Suprapubic skin (tissue), 4 donors: ENCODE data around the gene PRSS56. TPM values are rescaled to one million over a fixed set of nuclear protein-coding genes. Genes with fewer than 3 reads are reported as not detected.

Experiments
- DNase-seq, 2 donors: peaks; one replicate each; pipeline ENCODE4 v3.0.0-alpha.2; 2019; ENCODE audit warnings: low spot score in 2 of 2
- H3K27ac ChIP-seq: fragments of 200-600 bp; sonication (generic); one replicate; pipeline ENCODE4 v1.5.1; 2019
- H3K27me3 ChIP-seq: fragments of 200-600 bp; sonication (generic); one replicate; pipeline ENCODE4 v1.5.1; 2019
- H3K36me3 ChIP-seq: fragments of 200-600 bp; sonication (generic); one replicate; pipeline ENCODE4 v1.5.1; 2019
- H3K4me1 ChIP-seq: fragments of 200-600 bp; sonication (generic); one replicate; pipeline ENCODE4 v1.5.1; 2019
- H3K4me3 ChIP-seq: fragments of 200-600 bp; sonication (generic); one replicate; pipeline ENCODE4 v1.5.1; 2019; ENCODE audit warnings: mild to moderate bottlenecking
- H3K9me3 ChIP-seq: fragments of 200-600 bp; sonication (generic); one replicate; pipeline ENCODE4 v1.5.1; 2019
- EP300 ChIP-seq: sonication (generic); formaldehyde crosslinking; IDR thresholded peaks from one replicate; pipeline ENCODE4 v1.6.1; 2017; ENCODE audit warnings: antibody characterized with exemption
- POLR2A ChIP-seq, 2 donors: fragments of 450-650 bp; IDR thresholded peaks; one replicate each; pipeline ENCODE4 v1.6.1; 2017; ENCODE audit warnings: antibody characterized with exemption in 2 of 2, mild to moderate bottlenecking in 2 of 2, moderate library complexity in 2 of 2
- POLR2AphosphoS5 ChIP-seq, 3 donors: sonication (generic); formaldehyde crosslinking; IDR thresholded peaks; one replicate each; pipeline ENCODE4 v1.6.1; 2017; ENCODE audit warnings: antibody characterized with exemption in 3 of 3
- WGBS: methylation state at CpG from one replicate; pipeline ENCODE4 v1.1.5; 2018; 5-methylcytosine and 5-hydroxymethylcytosine counted together
- total RNA-seq, 4 donors: library from RNA; depleted of rRNA; stranded (reverse); fragments of >200 nt; gene quantifications; one replicate each; pipeline ENCODE4 v1.1.0, GENCODE V29; 2016
- TF ChIP-seq, protein P1 (sequence below), 2 donors: fragments of 200-600 bp in 1 of 2; fragments of 450-650 bp in 1 of 2; sonication (generic) in 1 of 2; IDR thresholded peaks; one replicate each; pipeline ENCODE4 v1.5.1; 2016 to 2019; ENCODE audit warnings: antibody characterized with exemption in 2 of 2, mild to moderate bottlenecking in 1 of 2, moderate library complexity in 1 of 2

Gene PRSS56
- total RNA-seq, 4 donors from 2014 or later, result not detected

DNA sequence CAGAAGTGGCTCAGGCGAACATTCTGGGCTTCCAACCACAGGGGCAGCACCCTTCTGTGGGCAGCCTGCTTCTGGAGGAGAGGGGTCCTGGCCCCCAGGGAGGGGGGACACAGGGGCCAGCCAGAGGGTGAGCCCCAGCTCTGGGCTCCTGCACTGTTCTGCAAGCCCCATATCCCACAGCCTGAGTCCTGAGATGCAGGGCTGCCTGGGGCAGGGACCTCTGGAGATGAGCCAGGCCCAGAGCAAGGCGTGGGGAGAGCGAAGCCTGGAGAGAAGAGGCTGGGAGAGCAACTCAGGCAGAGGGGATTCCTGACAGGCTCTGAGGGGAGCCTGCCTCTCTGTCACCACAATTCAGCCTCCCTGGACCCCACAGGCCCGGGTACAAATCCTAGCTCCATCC, 13.5 kb upstream of the PRSS56 start:
- Histone ChIP-seq H3K9me3 (no peaks in the 10 kb centered on the region), H3K4me3 (no peak overlapping the region), H3K36me3 (no peaks in the 10 kb centered on the region), H3K4me1 (peaks cover 19% of the 10 kb centered on the region), H3K27ac (no peak overlapping the region), H3K27me3 (peaks cover 77% of the 10 kb centered on the region)
- TF ChIP-seq EP300 (no peak), POLR2A (IDR thresholded peaks at IDR 0.05) (no peak), POLR2AphosphoS5 (IDR thresholded peaks at IDR 0.05) (no peak)
- TF ChIP-seq, protein P1, sequence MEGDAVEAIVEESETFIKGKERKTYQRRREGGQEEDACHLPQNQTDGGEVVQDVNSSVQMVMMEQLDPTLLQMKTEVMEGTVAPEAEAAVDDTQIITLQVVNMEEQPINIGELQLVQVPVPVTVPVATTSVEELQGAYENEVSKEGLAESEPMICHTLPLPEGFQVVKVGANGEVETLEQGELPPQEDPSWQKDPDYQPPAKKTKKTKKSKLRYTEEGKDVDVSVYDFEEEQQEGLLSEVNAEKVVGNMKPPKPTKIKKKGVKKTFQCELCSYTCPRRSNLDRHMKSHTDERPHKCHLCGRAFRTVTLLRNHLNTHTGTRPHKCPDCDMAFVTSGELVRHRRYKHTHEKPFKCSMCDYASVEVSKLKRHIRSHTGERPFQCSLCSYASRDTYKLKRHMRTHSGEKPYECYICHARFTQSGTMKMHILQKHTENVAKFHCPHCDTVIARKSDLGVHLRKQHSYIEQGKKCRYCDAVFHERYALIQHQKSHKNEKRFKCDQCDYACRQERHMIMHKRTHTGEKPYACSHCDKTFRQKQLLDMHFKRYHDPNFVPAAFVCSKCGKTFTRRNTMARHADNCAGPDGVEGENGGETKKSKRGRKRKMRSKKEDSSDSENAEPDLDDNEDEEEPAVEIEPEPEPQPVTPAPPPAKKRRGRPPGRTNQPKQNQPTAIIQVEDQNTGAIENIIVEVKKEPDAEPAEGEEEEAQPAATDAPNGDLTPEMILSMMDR (IDR thresholded peaks at IDR 0.05), result no peak
- WGBS, result 92% methylated on average over 2 of the region's 4 CpGs
- DNase-seq, result no peak

DNA sequence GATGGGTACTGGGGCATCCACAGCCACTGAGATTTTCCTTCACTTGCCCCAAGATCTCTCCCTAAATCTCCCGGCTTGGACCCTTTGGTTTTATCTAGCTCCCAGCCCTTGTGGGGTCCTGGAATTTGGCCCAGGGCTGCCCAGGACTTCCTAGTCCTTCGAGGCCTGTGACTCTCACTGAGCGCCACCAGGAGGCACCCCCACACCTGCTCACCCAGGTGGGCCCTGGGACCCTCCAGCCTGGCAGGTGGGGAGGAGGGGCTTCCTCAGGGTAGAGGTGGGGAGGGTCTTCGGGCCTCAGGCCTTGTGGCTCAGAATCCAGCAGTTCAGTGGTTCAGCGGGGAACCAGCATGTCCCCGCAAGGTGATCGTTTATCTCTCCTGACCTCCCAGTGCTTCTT, 11.9 kb upstream of the PRSS56 start:
- no peak for DNase-seq
- no peaks in the 10 kb centered on the region for H3K9me3 ChIP-seq
- peaks cover 8% of the 10 kb centered on the region for H3K4me1 ChIP-seq
- H3K27me3 ChIP-seq, result peaks cover 64% of the 10 kb centered on the region
- H3K27ac ChIP-seq, result no peak overlapping the region
- H3K36me3 ChIP-seq, result no peaks in the 10 kb centered on the region
- no peak overlapping the region for H3K4me3 ChIP-seq
- WGBS, result 67% methylated on average over 1 of the region's 7 CpGs
- TF ChIP-seq POLR2A (IDR thresholded peaks at IDR 0.05) (no peak), POLR2AphosphoS5 (IDR thresholded peaks at IDR 0.05) (no peak), EP300 (no peak)
- TF ChIP-seq, protein P1 (IDR thresholded peaks at IDR 0.05), result no peak

DNA sequence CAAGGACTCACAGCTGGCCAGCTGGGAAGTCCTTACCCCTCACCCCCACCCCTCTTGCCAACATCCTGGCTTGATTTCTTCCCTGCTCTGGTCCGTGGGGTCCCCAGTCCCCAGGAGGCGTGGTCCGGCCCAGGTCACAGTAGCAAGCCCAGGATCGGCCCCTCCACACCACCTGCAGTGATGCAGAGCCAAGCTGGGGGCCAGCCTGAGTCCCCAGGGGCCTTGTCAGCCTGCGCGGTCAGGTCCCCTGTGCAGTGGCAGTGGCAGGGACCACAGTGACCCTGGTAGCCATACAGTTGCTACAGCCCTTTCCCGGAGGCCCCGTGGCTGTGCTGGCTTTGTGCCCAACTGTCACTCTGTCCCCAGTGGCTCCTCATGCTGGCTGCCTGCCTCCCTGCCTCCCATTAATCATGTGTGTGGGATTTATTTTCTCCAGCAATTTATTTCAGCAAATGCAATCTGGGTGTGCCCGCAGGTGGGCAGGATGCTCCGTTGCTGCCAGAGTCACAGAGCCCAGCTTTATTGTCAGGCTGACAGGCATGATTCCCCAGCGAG, 8.8 kb upstream of the PRSS56 start:
- TF ChIP-seq POLR2A (IDR thresholded peaks at IDR 0.05) (no peak), POLR2AphosphoS5 (IDR thresholded peaks at IDR 0.05) (no peak), EP300 (no peak)
- TF ChIP-seq, protein P1 (IDR thresholded peaks at IDR 0.05), result no peak
- Histone ChIP-seq H3K9me3 (no peaks in the 10 kb centered on the region), H3K4me3 (no peak overlapping the region), H3K36me3 (no peaks in the 10 kb centered on the region), H3K27me3 (peaks cover 37% of the 10 kb centered on the region), H3K4me1 (no peaks in the 10 kb centered on the region), H3K27ac (no peak overlapping the region)
- no peak for DNase-seq
- 40% methylated on average over 3 of the region's 11 CpGs for WGBS

DNA sequence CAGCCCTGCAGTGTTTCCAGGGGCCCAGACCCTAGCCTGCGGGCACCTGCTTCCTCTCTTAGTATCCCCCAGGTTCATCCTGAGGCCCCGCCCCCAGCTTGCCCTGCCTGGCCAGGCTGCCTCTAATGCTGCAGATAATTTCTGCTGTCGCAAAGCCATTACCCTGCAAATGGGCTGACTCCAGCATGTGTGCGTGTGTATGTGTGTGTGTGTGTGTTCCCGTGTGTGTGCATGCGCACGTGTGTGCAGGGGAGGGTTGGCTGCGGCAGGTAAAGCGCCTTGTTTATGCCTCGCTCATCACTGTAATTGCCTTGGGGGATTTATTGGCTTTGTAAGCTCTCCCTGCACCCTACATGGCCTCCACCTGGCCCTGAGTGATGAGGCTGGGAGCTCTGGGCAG, 7.6 kb upstream of the PRSS56 start:
- H3K4me3 ChIP-seq, result no peak overlapping the region
- H3K36me3 ChIP-seq, result no peaks in the 10 kb centered on the region
- no peaks in the 10 kb centered on the region for H3K4me1 ChIP-seq
- WGBS, result 54% methylated on average over 10 of the region's 10 CpGs
- H3K27me3 ChIP-seq, result peaks cover 28% of the 10 kb centered on the region
- DNase-seq, result no peak
- TF ChIP-seq POLR2AphosphoS5 (IDR thresholded peaks at IDR 0.05) (no peak), POLR2A (IDR thresholded peaks at IDR 0.05) (no peak), EP300 (no peak)
- TF ChIP-seq, protein P1 (IDR thresholded peaks at IDR 0.05), result no peak
- H3K9me3 ChIP-seq, result no peaks in the 10 kb centered on the region
- no peak overlapping the region for H3K27ac ChIP-seq

DNA sequence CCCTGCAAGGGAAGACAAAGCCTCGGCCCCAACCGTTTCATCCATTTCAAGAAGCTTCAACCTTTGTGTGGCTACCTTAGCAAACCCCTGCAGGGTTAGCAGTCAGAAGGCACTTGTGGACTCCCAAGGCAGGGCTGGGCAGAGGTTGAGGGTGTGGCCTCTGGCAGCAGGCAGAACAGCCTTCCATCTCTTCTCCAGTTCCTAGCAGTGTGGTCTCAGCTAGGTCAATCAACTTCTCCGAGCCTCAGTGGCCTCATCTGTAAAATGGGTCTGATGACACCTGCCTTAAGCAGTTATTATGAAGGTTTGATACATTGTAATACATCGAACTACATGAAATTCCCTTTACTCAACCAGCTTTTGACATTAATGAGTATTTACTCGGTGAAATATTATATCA, 6.8 kb upstream of the PRSS56 start:
- H3K27ac ChIP-seq, result no peak overlapping the region
- peaks cover 24% of the 10 kb centered on the region for H3K27me3 ChIP-seq
- no peaks in the 10 kb centered on the region for H3K4me1 ChIP-seq
- WGBS, result 71% methylated on average over 5 of the region's 5 CpGs
- H3K36me3 ChIP-seq, result no peaks in the 10 kb centered on the region
- no peaks in the 10 kb centered on the region for H3K9me3 ChIP-seq
- no peak overlapping the region for H3K4me3 ChIP-seq
- TF ChIP-seq EP300 (no peak), POLR2A (IDR thresholded peaks at IDR 0.05) (no peak), POLR2AphosphoS5 (IDR thresholded peaks at IDR 0.05) (no peak)
- TF ChIP-seq, protein P1 (IDR thresholded peaks at IDR 0.05), result no peak
- DNase-seq, result no peak
